OCI-LY7 (cell line): Measurements from ENCODE around the gene CCDC127.

Experiments used
- CTCF ChIP-seq: fragments of 200-600 bp; sonication (generic); conservative IDR thresholded peaks from 2 replicates; pipeline ENCODE4 v1.5.1; 2014; ENCODE audit warnings: mild to moderate bottlenecking, antibody characterized with exemption, low read length, moderate library complexity, mixed read lengths
- EZH2phosphoT487 ChIP-seq: fragments of 200-600 bp; sonication (generic); IDR thresholded peaks from 2 replicates; pipeline ENCODE4 v1.6.1; 2018; ENCODE audit warnings: low read depth, borderline replicate concordance, mild to moderate bottlenecking, mixed run types, antibody characterized with exemption, low read length, moderate library complexity, mixed read lengths

DNA sequence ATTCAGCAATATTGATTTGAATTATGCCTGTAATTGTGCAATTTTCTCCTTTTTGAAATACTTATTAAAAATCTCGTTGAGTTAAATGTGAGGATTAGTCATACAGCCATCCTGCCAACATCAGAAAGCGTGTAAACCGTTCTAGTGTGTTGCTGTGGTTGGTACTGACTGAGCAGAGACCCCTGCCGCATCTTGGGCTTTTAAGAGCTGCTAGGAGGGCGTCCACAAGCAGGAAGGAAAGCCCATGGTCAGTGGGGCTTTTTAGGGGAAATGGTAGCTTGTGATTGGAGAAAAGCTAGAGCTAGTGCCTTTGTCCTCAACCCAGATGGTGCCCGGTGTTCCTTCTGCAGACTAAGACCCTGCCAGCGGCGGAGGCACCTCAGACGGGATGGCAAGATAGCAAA lies 1.5 kb upstream of the CCDC127 start:
- TF ChIP-seq CTCF, result no peak
- TF ChIP-seq EZH2phosphoT487, result no peak
